HG02642 (cell line): ENCODE measurements around the gene GRIN2C.
"Not testable (repeated sequence)": the region's sequence is repeated elsewhere in the genome, so short reads cannot be mapped to it uniquely, and the experiment has no call there.

Experiments used
- ATAC-seq: cut with Tn5 transposase; IDR thresholded peaks from one replicate; pipeline ENCODE4 v1.9.1; 2021; ENCODE audit warnings: mild to moderate bottlenecking; ENCODE audit not compliant: unreplicated experiment, poor library complexity

The GRIN2C gene

GRCh38 chr17:74881073-74881472 lies 21.4 kb upstream of the GRIN2C start:
- no peak for ATAC-seq

- no peak for ATAC-seq
These were observed 19.6 kb upstream of the GRIN2C start for GRCh38 chr17:74879308-74879707.

- ATAC-seq: no peak
These were observed 19.0 kb upstream of the GRIN2C start for GRCh38 chr17:74878658-74879057.

- no peak for ATAC-seq
These were observed 18.2 kb upstream of the GRIN2C start for GRCh38 chr17:74877592-74878548.

GRCh38 chr17:74875977-74876593 lies 16.4 kb upstream of the GRIN2C start:
- no peak for ATAC-seq

GRCh38 chr17:74875155-74875976 lies 15.7 kb upstream of the GRIN2C start:
- ATAC-seq: no peak

GRCh38 chr17:74874615-74875037 lies 14.9 kb upstream of the GRIN2C start:
- ATAC-seq: no peak

GRCh38 chr17:74873874-74874614 lies 14.4 kb upstream of the GRIN2C start:
- no peak for ATAC-seq

GRCh38 chr17:74873037-74873873 lies 13.6 kb upstream of the GRIN2C start:
- peak; percentile 90 for ATAC-seq

GRCh38 chr17:74872313-74873036 lies 12.8 kb upstream of the GRIN2C start, which contains the start of gene FDXR:
FDXR (minus strand) TSS chr17:74872994; CDS start chr17:74872944, 50 bp downstream.
- ATAC-seq: peak; percentile 19

GRCh38 chr17:74871356-74872076 lies 11.8 kb upstream of the GRIN2C start:
- ATAC-seq: no peak

- no peak for ATAC-seq
These were observed 10.8 kb upstream of the GRIN2C start for GRCh38 chr17:74870512-74870911.

GRCh38 chr17:74870028-74870427 lies 10.3 kb upstream of the GRIN2C start:
- not testable (repeated sequence) for ATAC-seq

- ATAC-seq: no peak
These were observed 9.2 kb upstream of the GRIN2C start for GRCh38 chr17:74868908-74869255.

GRCh38 chr17:74868251-74868907 lies 8.7 kb upstream of the GRIN2C start:
- no peak for ATAC-seq

- no peak for ATAC-seq
These were observed 6.6 kb upstream of the GRIN2C start for GRCh38 chr17:74866198-74866835.
